GM19438 (cell line): Measurements from ENCODE around the gene VAMP2.

ENCODE experiments used
- ATAC-seq: cut with Tn5 transposase; IDR thresholded peaks from one replicate; pipeline ENCODE4 v1.9.1; 2021; ENCODE audit warnings: low read depth; ENCODE audit not compliant: unreplicated experiment

Gene VAMP2

GRCh38 chr17:8155996-8156245, 6.8 kb downstream of the VAMP2 start:
- ATAC-seq, result no peak

GRCh38 chr17:8155231-8155995, 7.3 kb downstream of the VAMP2 start:
- ATAC-seq, result no peak

GRCh38 chr17:8154608-8155155, 8.1 kb downstream of the VAMP2 start:
- ATAC-seq, result no peak

- ATAC-seq, result no peak
Observed at GRCh38 chr17:8153957-8154607, 8.7 kb downstream of the VAMP2 start.

DNA sequence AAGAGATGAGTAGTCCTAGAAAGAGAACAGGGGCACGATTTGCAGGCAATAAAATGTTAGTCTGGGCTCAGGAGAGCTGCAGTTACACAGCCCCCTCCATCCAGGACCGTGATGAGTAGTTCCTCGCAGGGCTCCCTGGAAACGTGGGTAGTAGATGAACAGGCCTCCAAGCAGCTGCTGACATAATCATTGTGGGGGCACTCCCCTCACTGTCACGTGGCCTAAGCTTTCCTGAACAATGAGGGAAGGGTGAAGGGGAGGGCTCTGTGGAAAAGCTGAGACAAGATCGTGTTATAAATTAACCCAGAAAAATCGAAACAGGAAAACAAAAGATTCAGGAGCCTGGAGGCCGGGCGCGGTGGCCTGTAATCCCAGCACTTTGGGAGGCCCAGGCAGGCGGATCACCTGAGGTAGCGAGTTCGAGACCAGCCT, 9.2 kb downstream of the VAMP2 start:
- ATAC-seq, result no peak

DNA sequence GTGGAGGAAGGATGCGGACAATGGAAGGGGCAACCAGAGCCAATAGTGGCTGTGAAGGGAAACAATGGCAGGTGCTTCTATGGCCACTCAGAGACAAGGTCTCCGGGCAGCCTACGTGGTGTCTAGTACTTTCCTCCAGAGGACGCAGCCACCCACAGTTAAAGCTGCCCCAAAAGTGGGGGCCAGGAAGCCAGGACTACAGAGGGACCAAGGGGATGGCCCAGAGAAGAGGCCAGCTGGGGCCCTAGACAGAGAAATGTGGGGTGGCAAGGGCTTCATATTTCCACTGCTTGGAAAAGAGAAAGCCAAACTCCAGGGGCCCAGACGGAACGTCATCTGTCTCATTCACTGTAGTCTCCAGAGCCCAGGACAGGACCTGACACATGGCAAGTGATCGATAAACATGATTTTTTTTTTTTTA, 9.7 kb downstream of the VAMP2 start:
- ATAC-seq, result no peak

GRCh38 chr17:8152112-8152775, 10.5 kb downstream of the VAMP2 start, which contains the start of gene PER1:
Gene PER1, minus strand, starts transcription at chr17:8152404. Its CDS starts 1,698 bp downstream, at chr17:8150706.
- no peak for ATAC-seq

DNA sequence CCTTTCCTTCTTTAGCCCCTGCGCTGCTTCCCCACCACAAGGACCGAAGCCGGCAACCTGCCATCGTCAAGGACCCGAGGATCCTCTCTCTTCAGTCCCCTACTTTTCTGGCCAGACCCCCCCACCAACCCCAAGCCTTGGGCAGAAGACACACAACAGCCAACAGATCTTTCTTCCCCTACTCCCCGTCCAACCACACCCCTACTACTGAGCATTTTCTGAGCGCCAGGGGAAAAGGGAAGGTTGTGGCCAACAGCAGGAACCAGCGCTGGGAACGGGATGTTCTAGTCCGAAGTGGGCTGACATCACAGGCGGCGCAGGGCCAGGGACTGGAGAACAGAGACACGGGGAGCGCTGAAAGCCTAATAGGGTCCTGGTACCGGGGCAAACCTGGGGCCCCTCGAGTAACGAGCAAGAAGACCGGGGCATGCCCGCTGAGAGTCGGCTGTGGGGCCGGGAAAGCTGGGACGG, 11.1 kb downstream of the VAMP2 start:
- no peak for ATAC-seq

DNA sequence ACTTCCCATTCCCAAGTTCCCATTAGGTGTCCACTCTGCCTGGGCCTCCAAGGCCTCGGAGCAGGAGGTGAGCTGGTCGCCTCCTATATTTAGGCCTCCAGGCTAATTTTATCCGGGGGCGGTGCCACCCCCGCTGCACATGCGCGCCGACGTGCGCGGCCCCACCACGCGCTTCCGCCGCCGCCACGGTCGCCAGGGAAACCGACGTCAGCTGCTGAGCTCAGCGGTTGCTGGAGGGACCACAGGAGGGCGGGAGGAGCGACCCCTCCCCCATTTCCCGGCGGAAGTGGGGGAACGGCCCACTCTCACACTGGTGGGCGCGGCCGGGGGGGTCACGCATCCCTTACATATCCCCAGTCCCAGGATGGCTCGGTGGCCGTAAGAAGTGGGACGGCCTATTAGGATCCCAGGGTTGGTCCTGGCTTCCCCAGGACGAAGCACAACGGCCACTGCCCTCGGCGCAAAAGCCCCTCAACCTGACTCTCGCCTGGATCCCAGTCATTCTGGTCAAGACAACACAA, 11.6 kb downstream of the VAMP2 start:
- ATAC-seq, result peak; percentile 44

DNA sequence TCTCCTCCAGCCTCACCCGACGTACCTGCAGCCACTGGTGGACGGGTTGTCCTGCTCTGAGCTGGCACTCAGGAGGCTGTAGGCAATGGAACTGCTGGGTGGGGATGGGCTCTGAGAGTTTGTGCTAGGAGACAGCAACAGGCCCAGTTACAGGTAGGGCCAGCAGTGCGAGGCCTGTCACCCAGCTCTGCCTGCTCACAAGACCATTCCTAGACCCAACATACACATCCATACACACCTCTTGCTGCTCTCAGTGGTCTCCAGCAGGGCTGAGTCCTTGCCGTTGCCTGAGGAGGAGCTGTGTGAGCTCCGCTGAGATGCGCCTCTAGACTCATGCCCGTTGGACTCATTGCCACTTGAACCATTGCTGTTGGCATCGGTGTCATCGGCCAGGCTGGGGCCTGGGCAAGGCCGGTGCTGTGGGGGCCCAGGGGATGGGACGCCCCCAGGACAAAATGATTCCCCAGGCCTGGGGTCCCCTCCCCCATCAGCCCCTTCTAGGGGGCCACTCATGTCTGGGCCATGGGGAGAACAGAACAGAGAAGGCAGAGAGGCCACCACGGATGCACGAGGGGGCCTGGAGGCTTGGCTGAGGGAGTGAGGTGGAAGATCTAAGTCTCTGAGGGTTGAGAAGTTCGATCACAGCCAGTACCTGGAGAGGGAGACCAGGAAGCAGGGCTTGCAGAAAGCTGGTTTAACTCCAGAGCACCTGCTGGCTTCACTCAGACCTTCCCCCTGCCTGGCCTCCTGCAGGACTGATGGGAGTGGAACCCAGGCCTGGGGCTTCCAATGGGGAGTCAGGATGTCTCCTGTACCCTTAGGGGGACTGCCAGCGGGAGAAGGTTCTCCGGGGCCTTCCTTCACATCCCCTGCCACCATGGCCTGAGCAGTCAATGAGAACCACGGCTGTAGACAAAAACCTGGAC, 12.3 kb downstream of the VAMP2 start:
- ATAC-seq, result peak; percentile 5

DNA sequence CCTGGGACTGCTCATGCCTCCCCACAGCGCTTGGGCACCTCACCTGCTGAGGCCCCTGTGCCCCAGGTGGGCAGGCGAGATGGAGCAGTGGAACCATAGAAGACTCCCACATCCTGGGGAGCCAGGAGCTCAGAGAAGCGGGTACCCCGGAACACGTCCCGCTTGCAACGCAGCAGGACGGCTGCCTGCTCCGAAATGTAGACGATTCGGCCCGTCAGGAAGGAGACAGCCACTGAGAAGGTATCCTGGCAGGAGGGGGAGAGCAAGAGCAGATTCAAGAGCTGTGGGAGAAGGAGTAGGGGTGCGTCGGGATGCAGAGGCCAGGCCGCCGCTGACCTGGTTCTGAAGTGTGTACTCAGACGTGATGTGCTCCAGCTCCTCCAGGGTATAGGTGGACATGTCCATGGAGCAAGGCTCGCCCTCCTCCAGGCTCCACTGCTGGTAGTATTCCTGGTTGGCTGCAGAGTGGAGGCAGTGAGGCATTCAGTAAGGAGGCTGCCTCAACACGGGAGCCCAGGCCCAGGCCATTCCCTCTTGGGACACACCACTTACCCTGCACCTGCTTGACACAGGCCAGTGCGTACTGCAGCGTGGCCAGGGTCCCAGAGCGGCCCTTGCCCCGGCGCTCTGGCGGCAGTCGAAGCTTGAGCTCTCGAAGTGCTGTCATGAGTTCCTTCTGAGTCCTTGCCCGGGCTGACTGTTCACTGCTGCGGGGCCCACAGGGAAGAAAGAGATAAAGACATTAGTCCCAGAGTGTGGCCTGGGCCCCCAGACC, 13.1 kb downstream of the VAMP2 start:
- ATAC-seq, result no peak

GRCh38 chr17:8148560-8148959, 14.2 kb downstream of the VAMP2 start:
- no peak for ATAC-seq

- no peak for ATAC-seq
Observed at GRCh38 chr17:8147805-8148404, 14.8 kb downstream of the VAMP2 start.

DNA sequence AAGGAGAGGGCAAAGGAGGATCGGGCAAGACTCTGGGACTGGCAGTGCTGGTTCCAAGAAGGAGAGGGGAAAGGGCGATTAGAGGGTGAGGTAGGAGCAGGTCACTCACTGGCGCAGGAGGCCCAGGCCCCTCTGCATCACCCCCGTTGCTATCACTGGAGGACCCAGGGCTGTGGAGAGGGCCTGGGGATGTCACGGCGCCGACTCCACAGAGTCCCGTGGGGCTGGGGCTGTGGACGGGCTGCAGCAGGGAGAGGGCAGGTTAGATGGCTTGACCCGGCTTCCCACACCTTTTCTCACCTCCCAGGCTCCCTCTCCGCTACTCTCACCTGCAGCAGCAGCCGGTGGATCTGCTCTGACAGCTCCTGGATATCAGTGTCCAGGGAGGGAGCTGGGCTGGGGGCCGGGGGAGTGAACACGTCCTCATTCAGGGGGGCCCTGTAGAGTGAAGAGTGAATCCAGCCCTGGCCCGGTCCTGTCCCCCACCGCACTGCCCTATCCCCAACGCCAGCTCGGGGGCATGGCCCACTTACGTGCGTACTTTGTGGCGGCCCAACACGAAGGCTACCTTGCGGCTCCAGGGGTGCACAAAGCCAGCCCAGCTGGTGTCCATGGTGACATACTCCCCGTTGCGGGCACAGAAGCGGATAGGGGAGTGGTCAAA, 15.5 kb downstream of the VAMP2 start:
- no peak for ATAC-seq

GRCh38 chr17:8146381-8147140, 16.2 kb downstream of the VAMP2 start:
- ATAC-seq, result no peak

GRCh38 chr17:8145811-8146210, 16.9 kb downstream of the VAMP2 start:
- ATAC-seq, result no peak

DNA sequence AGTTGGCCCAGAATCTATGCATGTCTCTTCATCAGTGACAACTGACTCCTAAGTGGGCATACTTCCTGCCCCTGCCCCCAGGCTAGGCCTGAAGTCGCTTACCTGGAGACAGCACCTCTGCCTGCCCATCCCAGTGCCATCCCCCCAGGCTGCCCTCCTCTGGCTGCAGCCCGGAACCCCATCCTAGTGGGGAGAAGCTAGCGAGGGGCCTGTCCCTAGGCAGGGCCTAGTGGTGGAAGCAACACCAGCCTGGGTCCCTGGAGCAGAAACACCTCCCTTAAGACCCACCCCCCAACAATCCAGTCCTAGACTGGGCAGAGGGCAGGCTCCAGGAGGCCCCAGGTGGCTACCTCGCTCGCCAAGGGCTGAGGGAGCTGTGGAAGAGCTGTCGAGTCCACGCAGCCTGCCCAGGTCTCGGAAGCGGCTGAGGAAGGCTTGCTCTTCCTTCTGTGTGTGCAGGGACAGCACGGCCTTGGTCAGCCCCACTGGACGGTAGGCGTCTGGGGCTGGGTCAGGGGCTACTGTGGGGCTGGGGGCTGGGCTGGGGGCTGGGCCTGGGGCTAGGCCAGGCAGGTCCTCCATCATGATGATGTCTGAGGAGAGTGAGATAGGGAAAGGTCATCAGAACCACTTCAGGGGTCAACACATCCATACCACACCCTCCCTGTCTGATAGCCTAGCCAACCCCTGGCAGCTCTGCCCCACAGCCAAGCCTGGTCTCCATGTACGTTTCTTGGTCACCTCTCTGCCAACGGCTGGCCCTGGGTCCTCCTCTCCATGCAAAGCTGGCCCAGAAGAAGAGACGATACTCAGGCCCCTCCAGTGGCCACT, 18.1 kb downstream of the VAMP2 start:
- ATAC-seq, result no peak
